IPS-15b (cell line): ENCODE measurements around the gene CDH13.

Experiments
- H3K27me3 ChIP-seq: one replicate; pipeline ENCODE4 v1.6.1; 2013; ENCODE audit warnings: low read length; ENCODE audit not compliant: control insufficient read depth, insufficient read depth
- H3K36me3 ChIP-seq: one replicate; pipeline ENCODE4 v1.6.1; 2013; ENCODE audit warnings: low read length; ENCODE audit not compliant: control insufficient read depth, insufficient read depth
- H3K4me1 ChIP-seq: one replicate; pipeline ENCODE4 v1.6.1; 2013; ENCODE audit warnings: mild to moderate bottlenecking, low read length; ENCODE audit not compliant: control insufficient read depth, insufficient read depth
- H3K4me3 ChIP-seq: one replicate; pipeline ENCODE4 v1.5.1; 2013; ENCODE audit warnings: low read depth, low read length
- H3K9ac ChIP-seq: one replicate; pipeline ENCODE4 v1.6.1; 2013; ENCODE audit warnings: low read depth, mild to moderate bottlenecking, low read length
- H3K9me3 ChIP-seq: one replicate; pipeline ENCODE4 v1.6.1; 2013; ENCODE audit warnings: mild to moderate bottlenecking, low read length; ENCODE audit not compliant: control insufficient read depth, insufficient read depth

CDH13 gene

GRCh38 chr16:82987767-82988166 lies 361.0 kb downstream of the CDH13 start:
- Histone ChIP-seq H3K27me3 (no peaks in the 10 kb centered on the region), H3K4me3 (no peak overlapping the region), H3K36me3 (no peaks in the 10 kb centered on the region), H3K9ac (no peak overlapping the region), H3K9me3 (no peaks in the 10 kb centered on the region), H3K4me1 (no peaks in the 10 kb centered on the region)

GRCh38 chr16:82990155-82990554 lies 363.4 kb downstream of the CDH13 start:
- Histone ChIP-seq H3K36me3 (no peaks in the 10 kb centered on the region), H3K27me3 (no peaks in the 10 kb centered on the region), H3K9ac (no peak overlapping the region), H3K9me3 (no peaks in the 10 kb centered on the region), H3K4me3 (no peak overlapping the region), H3K4me1 (no peaks in the 10 kb centered on the region)

- no peaks in the 10 kb centered on the region for H3K36me3 ChIP-seq
- H3K9me3 ChIP-seq: no peaks in the 10 kb centered on the region
Observed at GRCh38 chr16:82991410-82991809, 364.6 kb downstream of the CDH13 start.

GRCh38 chr16:82991966-82992675 lies 365.4 kb downstream of the CDH13 start:
- Histone ChIP-seq H3K9me3 (no peaks in the 10 kb centered on the region), H3K4me3 (no peak overlapping the region), H3K9ac (no peak overlapping the region), H3K36me3 (no peaks in the 10 kb centered on the region), H3K27me3 (no peaks in the 10 kb centered on the region), H3K4me1 (no peaks in the 10 kb centered on the region)

More at GRCh38 chr16:82991410-82991809, 364.6 kb downstream of the CDH13 start:
- H3K4me3 ChIP-seq: no peak overlapping the region
- no peaks in the 10 kb centered on the region for H3K27me3 ChIP-seq
- H3K9ac ChIP-seq: no peak overlapping the region
- no peaks in the 10 kb centered on the region for H3K4me1 ChIP-seq

GRCh38 chr16:82992786-82993185 lies 366.0 kb downstream of the CDH13 start:
- H3K4me3 ChIP-seq: no peak overlapping the region
- no peak overlapping the region for H3K9ac ChIP-seq
- H3K9me3 ChIP-seq: no peaks in the 10 kb centered on the region
- no peaks in the 10 kb centered on the region for H3K36me3 ChIP-seq
- H3K4me1 ChIP-seq: no peaks in the 10 kb centered on the region
- no peaks in the 10 kb centered on the region for H3K27me3 ChIP-seq

- Histone ChIP-seq H3K4me3 (no peak overlapping the region), H3K9ac (no peak overlapping the region), H3K27me3 (no peaks in the 10 kb centered on the region), H3K4me1 (no peaks in the 10 kb centered on the region), H3K36me3 (no peaks in the 10 kb centered on the region), H3K9me3 (no peaks in the 10 kb centered on the region)
Observed at GRCh38 chr16:82993415-82993814, 366.6 kb downstream of the CDH13 start.

GRCh38 chr16:82993926-82994325 lies 367.2 kb downstream of the CDH13 start:
- Histone ChIP-seq H3K9me3 (no peaks in the 10 kb centered on the region), H3K4me1 (no peaks in the 10 kb centered on the region), H3K9ac (no peak overlapping the region), H3K36me3 (no peaks in the 10 kb centered on the region), H3K27me3 (no peaks in the 10 kb centered on the region), H3K4me3 (no peak overlapping the region)

GRCh38 chr16:82995286-82995923 lies 368.6 kb downstream of the CDH13 start:
- H3K9ac ChIP-seq: no peak overlapping the region
- no peak overlapping the region for H3K4me3 ChIP-seq
- H3K27me3 ChIP-seq: no peaks in the 10 kb centered on the region
- H3K36me3 ChIP-seq: no peaks in the 10 kb centered on the region
- H3K4me1 ChIP-seq: no peaks in the 10 kb centered on the region
- no peaks in the 10 kb centered on the region for H3K9me3 ChIP-seq

GRCh38 chr16:82995924-82996441 lies 369.2 kb downstream of the CDH13 start:
- Histone ChIP-seq H3K36me3 (no peaks in the 10 kb centered on the region), H3K9ac (no peak overlapping the region), H3K4me3 (no peak overlapping the region), H3K27me3 (no peaks in the 10 kb centered on the region), H3K9me3 (no peaks in the 10 kb centered on the region), H3K4me1 (no peaks in the 10 kb centered on the region)

GRCh38 chr16:82996814-82997213 lies 370.0 kb downstream of the CDH13 start:
- Histone ChIP-seq H3K9me3 (no peaks in the 10 kb centered on the region), H3K4me1 (no peaks in the 10 kb centered on the region), H3K9ac (no peak overlapping the region), H3K4me3 (no peak overlapping the region), H3K27me3 (no peaks in the 10 kb centered on the region), H3K36me3 (no peaks in the 10 kb centered on the region)

GRCh38 chr16:82999711-83000110 lies 372.9 kb downstream of the CDH13 start:
- Histone ChIP-seq H3K4me3 (no peak overlapping the region), H3K27me3 (no peaks in the 10 kb centered on the region), H3K9me3 (no peaks in the 10 kb centered on the region), H3K4me1 (no peaks in the 10 kb centered on the region), H3K9ac (no peak overlapping the region), H3K36me3 (no peaks in the 10 kb centered on the region)
